Measurements from ENCODE around the gene NAB2.

The NAB2 gene

DNA sequence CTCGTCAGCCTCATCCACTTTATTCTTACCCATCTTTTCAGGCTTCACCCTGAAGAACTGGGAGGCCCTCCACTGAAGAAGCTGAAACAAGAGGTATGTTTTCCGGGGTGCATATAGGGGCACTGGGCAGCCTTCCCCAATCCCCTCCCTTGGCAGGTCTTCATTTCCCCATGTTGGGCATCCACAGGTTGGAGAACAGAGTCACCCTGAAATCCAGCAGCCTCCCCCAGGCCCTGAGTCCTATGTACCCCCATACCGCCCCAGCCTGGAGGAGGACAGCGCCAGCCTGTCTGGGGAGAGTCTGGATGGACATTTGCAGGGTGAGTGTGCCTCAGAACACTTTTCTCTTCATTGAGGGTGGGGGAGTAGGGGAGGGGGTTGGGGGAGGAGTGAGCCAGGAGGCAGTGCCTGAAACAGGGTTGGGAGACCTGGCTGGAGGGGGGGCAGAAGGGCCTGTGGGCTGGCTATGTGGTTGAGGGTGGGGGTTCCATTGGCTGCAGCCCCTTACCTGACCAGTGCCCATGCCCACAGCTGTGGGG, 4.0 kb downstream of the NAB2 start:
- no peak overlapping the region for H3K4me3 ChIP-seq (ENCODE audit: low read depth, low read length)

DNA sequence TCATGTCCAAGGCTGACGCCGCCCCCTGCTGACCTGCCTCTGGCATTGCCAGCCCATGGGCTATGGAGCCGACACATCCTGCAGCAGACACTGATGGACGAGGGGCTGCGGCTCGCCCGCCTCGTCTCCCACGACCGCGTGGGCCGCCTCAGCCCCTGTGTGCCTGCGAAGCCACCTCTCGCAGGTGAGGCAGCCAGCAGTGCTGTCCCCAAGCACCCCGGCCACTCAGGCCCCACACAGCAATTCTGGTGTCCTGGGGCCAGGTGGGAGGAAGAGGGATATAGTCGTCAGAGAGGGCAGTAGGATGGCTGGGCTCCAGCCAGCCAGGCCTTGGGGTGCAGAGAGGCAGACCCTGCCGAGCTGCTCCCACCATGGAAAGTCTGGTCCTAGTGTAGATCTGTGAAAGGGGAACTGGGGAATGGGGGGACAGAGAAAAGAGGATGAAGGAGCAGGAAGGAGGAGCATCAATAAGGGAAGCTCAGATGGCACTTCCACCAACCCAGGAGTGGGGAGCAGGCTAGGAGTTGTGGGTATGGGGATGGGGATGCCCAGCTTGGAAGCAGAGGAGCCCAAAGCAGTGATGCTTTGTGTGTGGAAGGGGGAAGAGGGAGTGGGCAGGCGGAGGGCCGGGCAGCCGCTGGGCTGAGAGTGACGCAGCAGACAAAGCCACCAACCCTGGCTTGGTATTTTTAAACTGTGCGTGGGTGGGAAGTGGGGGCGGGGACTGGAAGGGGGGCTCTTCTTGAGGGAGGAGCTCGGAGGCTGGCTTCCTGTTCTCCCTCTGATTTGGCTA, 4.7 kb downstream of the NAB2 start:
- H3K4me3 ChIP-seq (ENCODE audit: low read depth, low read length) = no peak overlapping the region

DNA sequence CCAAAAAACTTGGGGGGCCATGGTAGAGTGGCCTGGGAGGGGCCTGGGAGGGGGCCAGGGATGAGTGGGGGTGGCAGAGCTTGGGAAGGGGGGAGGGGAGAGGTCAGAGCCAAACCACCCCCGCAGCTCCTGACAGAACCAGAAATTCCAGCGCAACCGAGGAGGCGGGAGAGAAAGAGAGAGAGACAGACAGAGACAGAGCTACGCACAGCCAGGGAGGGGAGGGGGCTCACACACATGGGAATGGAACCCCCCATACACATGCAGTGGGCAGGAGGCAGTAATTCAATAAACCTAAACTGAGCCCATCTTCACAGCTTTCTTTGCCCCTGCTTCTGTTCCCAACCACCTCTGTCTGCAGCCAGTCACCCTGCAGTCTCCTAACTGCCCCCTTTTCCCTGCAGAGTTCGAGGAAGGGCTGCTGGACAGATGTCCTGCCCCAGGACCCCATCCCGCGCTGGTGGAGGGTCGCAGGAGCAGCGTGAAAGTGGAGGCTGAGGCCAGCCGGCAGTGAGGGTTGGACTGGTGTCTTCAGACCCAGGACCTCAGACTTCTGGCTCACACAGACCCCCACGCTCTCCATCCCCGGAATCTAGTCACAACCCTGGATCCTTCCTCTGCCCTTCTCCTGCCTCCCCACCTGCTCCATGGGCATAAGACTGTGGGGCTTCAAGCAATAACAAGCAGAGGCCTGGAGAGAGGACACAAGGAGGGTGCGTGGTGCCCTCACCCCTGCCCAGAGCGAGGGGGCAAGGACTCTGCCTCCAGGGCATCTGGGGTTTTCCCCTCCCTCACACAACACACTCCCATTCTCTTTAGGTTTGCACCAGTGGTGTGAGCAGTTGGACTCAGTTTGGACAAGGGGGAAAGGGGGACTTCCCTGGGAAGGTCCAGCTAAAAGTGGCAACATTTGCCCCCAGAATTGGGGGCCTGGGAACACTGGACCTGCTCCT, 5.6 kb downstream of the NAB2 start:
- no peak overlapping the region for H3K4me3 ChIP-seq (ENCODE audit: low read depth, low read length)

DNA sequence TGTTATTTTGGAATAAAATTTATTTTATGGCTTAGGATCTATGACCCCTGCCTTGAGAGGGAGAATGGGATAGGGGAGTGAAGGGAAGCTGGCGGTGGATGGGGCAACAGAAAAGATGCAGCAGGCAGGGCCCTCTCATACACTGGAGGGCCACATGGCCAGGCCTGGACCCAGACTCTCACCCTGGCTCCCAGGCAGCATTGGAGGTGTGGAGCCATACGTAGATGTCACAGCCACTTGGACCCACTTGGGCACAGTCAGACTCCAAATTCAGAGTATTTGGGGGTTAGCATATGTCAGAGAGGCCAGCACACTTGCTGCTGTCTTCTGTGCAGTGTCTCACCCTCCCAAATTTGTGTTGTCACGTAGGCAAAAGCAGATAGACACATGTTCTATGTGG, 6.5 kb downstream of the NAB2 start:
- no peak overlapping the region for H3K4me3 ChIP-seq (ENCODE audit: low read depth, low read length)

- no peak overlapping the region for H3K4me3 ChIP-seq (ENCODE audit: low read depth, low read length)
These were observed 7.2 kb downstream of the NAB2 start for GRCh38 chr12:57096099-57096572.

DNA sequence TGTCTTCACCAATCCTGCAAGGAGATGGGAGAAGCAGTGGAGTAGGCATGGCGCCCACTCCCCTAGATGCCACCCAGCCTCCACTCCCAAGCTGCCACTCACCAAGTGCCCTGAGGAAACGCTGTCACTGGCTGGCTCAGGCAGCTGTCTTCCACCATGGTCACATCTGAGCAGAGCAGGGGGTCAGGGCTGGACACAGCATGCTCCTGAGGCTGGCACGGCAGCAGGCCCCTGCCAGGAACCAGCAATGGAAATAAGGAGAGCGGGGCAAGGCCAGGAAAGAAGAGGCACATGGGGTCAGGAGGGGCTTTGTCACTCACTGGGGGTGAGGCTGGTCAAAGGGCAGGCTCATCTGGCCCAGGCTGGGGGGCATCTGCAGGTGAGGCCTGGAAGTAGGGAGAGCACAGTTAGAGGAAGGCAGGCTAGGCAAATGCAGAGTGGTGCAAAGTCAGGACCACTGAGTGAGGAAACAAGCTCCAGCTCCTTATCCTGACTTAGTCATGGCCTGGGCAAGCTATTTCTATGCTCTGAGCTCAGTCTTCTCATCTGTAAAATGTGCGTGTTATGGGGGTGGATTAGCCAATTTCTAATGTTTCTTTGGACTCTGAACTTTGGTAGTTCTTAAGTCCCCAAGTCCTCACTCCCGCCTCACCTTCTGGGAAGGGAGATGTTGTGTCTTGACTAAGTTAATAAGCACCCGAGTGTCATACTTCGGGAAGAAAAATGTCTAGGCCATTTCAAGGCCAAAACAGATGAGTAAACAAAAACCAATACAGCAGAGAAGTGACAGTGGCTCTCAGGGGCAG, 8.0 kb downstream of the NAB2 start:
- H3K4me3 ChIP-seq (ENCODE audit: low read depth, low read length) = no peak overlapping the region

DNA sequence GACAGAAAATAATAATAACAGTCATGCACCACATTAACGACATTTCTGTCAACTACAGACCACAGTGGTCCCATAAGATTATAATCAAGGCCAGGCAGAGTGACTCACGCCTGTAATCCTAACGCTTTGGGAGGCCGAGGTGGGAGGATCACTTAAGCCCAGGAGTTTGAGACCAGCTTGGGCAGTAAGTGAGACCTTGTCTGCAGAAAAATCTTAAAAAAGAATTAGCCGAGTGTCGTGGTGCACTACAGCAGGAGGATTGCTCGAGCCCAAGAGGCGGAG, 8.6 kb downstream of the NAB2 start:
- H3K4me3 ChIP-seq (ENCODE audit: low read depth, low read length) = no peak overlapping the region

DNA sequence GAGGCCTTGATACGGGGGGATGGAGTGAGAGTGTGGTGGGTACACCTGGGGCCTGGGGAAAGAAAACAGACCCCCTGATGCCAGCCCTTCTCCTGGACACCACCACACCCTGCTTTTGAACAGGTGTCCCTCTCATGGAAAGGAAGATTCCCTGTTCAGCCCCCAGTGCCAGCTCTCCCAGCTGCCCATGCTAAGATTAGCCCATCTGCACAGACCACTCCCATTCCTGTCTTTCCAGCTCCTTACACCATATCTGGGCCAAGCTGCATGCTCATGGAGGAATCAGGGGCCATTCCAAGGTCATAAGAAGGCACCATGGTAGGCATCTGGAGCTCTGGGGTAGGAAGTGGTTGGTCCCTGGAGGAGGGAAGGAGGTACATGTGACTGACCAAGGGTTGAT, 9.6 kb downstream of the NAB2 start:
- H3K4me3 ChIP-seq (ENCODE audit: low read depth, low read length) = no peak overlapping the region

DNA sequence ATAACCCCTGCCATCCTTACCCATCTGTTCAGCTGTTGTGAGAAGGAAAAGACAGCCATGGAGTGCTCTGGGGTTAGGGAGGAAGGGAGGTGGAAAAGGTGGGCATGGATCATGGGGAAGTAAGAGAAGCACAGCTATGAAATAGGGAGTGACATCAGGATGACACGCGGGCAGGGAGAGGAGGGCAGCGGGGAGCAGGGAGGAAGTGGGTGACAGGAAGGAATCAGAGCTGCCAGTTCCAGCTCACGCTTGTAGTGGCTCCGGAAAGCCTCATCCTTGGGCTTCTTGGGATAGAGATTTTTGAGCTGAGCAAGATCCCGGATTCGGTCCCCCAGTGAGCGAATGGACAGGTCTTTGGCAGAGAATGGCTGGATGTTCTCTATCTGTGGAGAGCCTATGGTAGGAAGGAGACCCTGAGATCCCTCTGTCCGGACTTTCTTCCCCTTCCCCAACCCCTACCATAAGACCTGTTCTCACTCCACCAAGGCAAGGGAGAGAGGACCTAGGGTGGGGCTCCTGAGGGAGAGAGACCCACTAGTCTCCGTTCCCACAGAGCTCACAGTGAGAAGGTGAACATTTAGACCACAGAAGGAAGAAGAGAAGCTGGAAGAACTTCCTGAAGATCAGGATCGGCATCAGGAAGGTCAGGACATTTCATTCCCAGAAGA, 10.3 kb downstream of the NAB2 start:
- H3K4me3 ChIP-seq (ENCODE audit: low read depth, low read length) = no peak overlapping the region

DNA sequence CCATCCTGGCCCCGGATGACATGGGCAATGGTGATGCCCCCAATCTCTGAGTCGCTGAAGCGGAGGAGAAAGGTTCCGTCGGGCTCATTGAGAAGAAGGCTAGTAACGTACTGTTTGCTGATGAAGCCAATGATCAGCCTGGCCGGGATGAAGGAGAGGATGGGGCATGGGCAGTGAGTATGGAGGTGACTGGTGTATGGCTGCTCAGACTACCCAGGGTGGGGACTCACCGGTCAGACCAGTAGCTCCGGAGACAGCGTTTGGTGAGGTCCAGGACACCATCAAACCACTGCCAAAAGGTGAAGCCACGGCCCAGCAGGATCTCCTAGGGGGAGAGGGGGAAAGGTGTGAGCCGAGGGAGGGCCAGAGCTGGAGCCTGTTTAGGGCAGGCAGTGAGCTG, 10.9 kb downstream of the NAB2 start:
- H3K4me3 ChIP-seq (ENCODE audit: low read depth, low read length) = no peak overlapping the region

GRCh38 chr12:57101892-57102695, 13.2 kb downstream of the NAB2 start:
- H3K4me3 ChIP-seq (ENCODE audit: low read depth, low read length) = no peak overlapping the region

- H3K4me3 ChIP-seq (ENCODE audit: low read depth, low read length) = no peak overlapping the region
These were observed 14.9 kb downstream of the NAB2 start for GRCh38 chr12:57103856-57104255.

- H3K4me3 ChIP-seq (ENCODE audit: low read depth, low read length) = no peak overlapping the region
These were observed 15.5 kb downstream of the NAB2 start for GRCh38 chr12:57104292-57104910.

GRCh38 chr12:57105011-57105753, 16.3 kb downstream of the NAB2 start:
- no peak overlapping the region for H3K4me3 ChIP-seq (ENCODE audit: low read depth, low read length)

DNA sequence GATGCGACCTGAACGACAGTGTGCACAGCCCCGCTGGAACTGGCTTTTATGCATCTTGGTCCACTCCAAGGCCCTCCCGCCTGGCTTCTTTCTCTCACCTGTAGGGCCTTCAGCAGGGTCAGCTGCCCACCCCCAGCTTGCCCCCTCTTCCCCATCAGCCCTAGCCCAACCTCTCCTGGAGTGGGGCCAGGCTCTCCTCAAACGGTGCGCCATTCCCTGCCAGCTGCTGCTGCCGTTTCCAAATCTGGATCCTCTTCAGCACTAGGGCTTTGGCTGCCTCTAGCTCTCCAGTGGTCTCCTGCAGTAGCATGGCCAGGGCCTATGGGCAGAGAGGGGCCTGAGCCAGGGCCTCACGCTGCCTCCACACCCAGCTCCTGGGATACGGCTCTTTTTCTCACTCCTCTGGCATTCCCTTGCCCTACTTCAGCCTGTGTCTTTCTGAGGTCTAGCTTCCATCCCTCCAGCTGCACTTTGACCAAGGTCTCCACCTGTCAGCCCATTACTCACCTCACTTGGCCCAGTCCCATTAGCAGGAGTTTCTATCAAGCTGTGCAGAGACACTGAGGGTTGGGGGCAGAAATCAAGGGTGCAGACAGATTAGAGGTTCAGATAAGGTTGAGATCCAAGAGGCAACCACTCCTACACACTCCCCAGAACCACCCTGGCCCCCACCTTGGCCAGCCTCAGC, 17.3 kb downstream of the NAB2 start:
- H3K4me3 ChIP-seq (ENCODE audit: low read depth, low read length) = no peak overlapping the region

DNA sequence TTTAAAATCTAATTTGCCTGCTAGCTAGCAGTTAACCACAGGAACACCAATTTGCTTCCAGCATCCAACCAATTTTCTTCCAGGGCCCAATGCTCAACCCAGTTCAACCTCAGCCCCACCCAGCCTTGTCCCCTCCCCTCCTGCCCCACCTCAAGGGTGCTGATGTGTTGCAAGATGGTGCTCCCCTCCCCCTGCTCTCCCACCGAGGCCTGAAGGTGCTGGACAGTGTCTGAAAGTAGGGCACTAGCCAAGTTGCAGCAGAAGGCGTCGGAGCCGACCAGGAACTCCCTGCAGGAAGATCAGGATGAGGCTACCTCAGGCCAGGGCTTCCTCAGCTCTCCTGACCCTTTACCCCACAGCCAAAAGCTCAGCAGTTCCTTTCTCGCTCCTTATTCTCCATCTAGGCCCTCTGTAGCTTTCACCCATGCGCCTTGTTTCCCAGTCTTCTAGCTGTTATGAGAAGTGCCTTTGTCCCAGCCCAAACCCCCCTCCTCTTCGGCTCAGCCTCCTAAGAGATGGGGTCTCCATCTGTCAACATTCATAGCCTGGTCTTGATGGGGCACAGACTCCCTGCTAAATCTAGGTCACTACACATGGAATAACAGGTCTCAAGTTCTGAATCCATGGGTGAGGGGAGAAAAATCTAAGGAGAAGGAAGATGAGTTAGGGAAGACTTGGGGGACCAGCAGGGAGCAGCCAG, 18.7 kb downstream of the NAB2 start:
- H3K4me3 ChIP-seq (ENCODE audit: low read depth, low read length) = no peak overlapping the region
